Stimulated activated CD8-positive, alpha-beta memory T cell treated with anti-CD3 and anti-CD28 coated beads, Interleukin-15, amount 100 ng/mL, for 4 hours (primary cell): ENCODE results near the gene RELN.

ENCODE experiments used
- DNase-seq, 2 donors: peaks; one replicate each; pipeline ENCODE4 v3.0.0-alpha.2; 2020; ENCODE audit warnings: low read depth in 2 of 2

The RELN gene

DNA sequence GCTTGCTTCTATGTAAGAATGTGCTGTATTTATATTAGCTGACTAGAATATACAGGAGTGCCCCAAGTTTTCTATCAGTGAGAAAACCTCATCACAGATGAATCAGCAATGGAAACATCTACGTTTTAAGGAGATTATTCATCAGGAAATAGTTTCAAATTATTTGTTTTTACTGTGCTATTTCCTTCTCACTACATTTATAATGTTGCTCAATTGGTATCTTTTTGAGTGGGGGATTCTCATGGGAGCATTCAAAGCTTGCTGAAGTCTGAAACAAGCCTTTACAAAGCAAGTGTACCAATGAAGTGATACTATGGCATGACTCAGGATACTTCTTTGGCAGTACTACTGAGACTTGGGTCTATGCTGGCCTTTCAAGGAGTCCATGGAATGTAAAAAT is 352.4 kb downstream of the RELN start:
- DNase-seq = no peak

DNA sequence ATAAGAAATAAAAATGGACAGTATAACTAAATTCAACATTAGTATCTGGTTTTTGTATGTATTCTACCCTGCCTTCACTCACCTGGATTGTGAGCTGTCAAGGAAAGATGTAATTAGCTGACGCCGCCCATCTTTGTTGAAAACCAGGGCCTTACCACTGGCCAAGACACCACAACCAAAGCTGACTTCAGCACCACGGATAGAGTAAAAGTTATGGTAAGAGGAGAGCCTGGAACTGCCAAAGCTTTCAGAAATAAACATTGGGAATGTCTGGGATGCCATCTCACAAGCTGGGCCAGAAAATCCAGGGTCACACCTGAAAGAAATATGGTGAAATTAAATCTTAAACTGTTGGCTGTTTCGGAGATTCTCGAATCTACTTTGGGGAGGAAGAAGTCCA is 353.3 kb downstream of the RELN start:
- no peak for DNase-seq

DNA sequence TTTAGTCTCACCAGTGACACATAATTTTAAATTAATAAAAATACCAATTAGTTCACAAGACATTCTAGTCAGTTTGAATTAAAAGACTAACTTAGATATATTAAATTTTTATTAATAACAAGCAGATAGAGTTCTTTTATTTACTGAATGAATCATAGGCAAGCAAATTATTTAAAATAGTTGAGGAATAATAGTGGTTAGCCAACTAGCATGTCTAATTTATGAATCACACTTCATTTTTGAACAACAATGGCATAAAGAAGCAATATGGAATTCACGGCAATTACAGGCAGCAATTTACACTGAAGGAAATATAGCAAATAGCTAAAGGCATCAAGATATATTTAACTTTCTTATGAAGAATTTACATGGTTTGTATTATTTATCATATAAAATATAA is 356.5 kb downstream of the RELN start:
- DNase-seq = no peak

DNA sequence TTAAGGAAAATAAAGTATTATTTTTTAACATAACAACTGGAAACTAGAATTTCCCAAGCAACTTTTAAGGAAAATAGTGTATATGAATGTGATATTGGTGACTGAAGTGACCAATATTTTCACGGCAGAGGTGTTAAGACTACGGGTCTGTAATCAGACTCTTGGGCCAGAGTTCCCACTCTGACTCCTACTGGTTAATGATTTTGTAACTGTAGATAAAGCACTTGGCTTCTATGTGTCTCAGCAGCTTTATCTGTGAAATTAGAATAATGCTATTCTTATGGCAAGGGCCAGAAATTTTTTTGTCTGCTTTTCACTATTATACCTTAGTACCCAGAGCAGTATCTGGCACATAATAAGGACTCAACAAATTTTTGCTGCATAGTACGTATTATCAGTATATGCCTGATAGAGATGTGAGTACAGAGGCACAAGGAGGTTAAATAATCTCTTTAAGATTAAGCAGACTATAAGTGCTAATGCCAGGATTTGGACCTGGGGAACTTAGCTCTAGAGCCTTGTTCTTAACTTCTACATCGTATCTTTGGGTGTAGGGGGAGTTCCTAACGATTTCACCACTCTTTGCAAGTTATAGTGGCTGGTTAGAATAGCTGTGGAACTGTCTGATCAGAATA is 357.3 kb downstream of the RELN start:
- DNase-seq = no peak

DNA sequence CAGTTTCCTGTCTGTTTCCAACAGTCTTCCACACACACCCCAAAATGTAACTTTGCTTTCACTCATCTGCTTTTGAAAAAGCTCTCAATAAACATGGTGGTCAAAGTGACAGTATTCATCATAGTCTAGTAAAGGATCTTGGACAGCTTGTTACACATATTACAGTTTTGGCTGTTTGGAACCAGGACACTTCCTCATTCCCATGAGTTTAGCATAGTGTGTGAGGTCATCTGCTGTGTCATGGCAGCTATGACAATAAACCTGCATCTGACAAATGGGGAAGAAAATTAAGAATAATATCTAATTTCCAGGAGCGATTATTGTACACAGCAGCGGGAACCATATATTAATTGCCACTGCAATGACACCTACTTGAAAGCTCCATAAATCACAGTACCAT is 359.1 kb downstream of the RELN start:
- no peak for DNase-seq

DNA sequence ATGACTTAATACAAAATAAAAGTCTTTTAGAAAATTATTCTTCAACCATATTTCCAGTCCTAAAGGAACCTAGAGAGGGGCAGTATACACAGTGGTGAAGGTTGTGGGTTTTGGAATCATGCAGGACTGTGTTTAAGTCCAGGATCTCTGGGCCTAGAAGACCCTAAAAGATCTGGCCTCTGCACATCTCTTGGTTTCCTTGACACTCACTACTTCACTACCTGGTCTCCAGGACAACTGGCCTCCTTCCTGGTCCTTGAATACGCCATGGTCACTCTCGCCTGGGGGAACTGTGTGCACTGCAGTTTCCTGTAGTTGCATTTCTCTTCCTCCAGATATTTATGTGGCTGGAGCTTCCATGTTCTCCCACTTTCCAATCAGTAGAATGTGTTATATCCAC is 360.7 kb downstream of the RELN start:
- DNase-seq = no peak

DNA sequence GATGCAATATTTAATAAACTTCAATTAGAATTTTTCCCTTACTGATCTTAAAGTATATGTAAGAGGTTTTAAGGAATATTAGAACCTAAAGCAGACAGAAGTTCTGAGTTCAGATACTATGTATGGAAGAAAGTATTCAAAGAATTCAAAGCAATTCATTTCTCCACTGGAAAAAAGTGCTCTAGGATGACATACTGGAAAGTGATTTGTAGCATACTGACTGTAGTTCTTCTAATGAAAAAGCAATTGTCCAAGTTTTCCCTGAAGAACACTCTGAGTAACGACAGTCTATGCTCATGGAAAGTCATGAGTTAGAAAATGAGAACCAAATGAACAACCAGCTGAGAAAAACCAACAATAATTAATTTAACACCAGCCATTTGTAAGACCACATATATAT is 362.7 kb downstream of the RELN start:
- DNase-seq = no peak

DNA sequence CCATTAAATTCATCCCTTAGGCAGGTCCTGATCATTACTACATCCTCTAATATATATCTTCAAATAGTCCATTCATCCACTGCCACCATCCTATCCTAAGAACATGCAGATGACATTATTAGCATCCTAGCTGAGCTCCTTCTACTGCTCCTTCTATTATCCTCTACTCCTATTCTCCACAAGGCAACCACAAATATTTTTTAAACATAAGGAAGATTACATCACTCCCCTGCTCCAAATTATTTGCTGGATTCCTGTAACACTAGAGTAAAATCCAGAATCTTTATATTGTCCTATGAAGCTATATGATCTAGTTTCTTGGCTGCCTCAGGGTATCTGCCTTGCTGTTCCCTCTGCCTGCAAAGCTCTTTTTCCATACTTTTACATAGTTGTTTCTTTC is 367.2 kb downstream of the RELN start:
- no peak for DNase-seq

DNA sequence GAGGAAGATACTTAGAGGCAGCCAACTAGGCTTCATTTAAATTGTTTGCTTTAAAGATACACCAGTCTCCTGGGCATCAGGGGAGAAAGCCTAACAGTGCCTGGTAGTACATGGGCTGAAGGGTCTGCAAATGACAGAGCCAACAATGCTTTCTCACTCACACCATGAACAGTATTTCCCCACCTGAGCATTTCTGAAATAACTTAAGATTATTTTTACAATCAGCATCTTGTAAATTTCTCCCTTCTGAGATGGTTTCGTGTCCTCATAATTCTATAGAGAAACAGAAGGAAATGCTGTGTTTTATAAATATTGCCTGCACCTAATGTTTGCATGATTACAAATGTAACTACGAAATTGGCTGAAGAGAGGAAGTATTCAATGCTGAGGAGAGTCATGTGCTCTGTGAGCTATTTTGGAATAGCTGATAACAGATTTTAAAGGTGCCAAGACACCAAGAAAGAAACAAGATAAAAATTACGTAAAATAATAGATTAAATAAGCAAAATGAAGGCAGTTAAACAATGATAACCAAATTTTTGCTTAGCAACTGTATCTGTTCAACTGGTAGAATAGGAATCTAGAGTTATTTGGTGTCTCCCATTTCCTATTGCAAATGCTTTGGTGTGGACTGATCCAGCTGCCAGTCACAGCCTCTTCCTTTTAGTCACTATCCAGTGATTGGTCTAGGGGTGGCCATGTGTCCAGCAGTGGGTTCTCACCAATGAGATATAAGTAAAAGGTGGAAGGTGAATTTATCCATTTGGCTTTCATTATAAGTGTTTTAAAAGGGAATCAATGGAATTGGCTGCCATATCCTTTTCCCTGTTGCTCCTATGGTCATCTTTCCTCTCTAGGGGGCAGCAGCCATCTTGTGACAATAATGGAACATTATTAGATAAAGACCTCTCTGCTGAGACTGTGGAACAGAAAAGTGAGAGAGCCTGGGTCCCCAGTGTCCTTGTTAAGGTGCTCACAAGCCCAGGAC is 375.5 kb downstream of the RELN start:
- DNase-seq = no peak

DNA sequence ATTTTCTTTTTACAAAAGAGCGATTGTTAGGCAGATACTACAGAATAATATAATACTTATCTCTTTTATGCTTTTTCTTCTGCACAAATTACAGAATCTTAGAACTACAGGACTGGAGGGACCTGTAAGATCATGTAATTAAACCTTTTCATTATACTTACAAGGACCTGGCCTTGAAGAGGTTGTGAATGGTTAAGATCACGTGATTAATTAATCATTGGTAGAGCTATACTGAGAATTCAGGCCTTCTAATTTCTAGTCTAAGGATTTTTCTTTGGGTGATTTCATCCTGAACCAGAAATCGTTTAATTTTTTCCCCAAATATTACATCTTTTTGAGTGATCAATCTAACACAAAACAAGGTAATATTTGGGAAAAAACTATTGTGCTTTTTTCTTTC is 379.7 kb downstream of the RELN start:
- no peak for DNase-seq

DNA sequence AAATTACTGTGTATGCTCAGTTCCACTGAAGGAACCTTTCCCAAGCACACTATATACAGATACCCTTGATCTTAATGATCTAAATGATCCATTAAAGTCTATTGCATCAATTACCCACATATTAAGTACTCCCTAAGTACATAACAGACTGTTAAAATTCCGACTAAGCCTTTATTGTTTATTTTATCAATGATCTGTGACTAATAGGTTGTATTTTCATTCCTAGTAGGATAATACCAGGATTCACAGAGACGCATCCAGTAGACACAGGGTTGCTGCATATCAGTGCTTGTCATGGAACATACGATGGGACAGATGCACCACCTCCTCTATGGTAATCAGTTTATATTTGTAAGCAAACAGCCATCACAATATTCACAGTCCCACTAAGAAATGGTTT is 383.8 kb downstream of the RELN start:
- no peak for DNase-seq

DNA sequence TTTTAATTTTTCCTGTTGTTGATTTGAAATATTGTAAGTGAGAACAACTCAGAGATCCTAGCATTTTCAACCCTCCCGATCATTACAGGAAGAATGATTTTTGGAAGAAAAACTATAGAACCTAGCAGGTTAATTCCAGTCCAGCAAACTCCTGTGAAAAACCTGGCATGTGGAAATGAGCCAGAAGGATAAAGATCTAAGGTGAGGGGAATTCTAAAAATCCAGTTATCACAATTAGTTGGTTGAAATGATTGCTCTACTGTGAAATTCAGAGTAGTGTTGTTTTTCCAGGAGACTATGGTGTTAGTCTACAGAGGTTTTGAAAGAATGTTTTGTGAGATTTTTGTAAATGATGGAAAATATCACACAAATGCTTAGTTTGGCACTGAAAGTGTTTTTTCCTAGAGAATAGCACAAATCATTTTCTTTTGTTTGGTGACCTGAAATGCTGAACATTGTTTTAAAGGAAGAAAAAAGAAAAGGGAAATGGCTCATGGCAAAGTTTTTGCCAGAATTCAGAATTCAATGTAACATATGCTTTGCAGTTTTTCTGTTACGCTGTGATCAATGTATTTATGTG is 391.0 kb downstream of the RELN start:
- no peak for DNase-seq

DNA sequence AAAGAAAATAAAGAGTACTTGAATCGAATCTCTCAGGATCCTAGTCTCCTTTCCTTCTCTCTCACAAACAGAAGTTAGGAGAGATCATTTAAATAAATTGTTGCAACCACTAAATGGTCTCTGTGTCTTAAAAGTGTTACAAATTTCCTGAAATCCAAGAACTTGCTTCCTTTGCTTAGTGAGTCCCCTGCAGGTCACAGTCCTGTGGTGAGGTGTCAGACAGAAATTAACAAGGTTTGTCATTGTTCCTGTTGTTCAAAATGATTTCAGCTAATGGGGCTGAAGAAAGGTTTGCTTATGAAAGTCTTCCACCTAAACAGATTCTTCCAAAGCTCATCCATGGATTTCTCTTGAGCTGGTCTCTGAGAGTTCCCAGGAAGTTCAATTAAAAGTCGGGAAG is 391.9 kb downstream of the RELN start:
- no peak for DNase-seq

DNA sequence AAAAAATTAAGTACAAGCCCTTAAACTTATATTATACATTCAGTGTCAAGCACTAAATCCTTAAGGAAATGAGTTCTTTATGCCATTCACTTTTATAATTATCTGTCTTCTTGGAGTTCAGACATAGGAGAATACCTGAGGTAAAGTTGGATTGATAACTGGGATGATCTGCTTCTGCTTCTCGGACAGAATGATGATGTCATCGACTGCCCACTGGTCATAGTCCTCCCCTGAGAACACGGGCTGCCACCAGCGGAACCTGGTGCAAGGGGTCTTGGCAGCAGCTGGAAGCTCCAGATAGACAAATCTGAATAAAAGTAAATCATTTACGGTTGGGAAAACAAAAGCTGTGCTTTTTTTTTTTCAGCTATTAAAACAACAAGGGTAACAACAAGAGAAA is 395.3 kb downstream of the RELN start:
- no peak for DNase-seq

DNA sequence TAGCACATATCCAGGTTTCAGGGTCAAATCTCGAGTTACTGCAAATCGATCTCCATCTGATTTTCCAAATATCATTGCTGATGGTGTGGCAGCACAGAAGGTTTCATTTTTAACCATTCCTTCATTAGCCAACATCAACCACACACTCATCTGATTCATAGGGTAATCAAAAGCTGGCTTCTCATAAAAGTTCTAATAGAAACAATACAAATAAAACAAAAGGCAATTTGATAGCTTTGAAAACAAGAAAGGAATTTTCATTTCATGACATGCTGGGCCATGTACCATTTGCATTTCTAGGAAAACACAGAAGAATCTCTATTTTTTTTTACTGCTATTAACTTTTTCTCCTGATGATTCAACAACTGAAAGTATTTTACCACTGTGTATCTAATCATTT is 395.8 kb downstream of the RELN start:
- DNase-seq = no peak

DNA sequence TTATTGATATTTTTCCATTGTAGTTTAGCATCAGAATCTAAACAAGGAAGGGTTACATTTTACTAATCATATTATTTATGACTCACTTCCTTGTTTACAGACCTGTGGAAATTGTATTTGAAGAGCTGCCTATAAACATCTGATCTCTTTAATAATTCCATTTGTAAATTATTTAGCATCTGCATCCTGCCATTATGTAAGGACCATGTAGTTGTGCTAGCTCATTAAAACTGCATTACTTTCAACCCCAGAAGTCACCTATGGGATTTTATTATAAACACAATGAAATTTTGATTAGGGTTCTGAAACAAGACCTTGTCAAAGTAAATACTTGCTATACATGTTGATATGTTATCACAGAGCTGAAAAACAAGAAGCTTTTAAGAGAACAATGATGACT is 396.6 kb downstream of the RELN start:
- no peak for DNase-seq

DNA sequence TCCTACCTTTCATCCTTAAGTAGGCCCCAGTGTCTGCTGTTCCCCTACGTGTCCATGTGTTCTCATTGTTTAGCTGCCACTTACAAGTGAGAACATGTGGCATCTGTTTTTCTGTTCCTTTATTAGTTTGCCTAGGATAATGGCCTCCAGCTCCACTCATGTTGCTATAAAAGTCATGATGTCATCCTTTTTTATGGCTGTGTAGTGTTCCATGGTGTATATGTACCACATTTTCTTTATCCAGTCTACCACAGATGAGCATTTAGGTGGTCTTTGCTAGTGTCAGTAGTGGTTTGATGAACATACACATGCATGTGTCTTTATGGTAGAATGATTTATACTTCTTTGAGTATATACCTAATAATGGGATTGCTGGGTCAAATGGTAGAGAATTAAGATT is 397.3 kb downstream of the RELN start:
- DNase-seq = no peak

DNA sequence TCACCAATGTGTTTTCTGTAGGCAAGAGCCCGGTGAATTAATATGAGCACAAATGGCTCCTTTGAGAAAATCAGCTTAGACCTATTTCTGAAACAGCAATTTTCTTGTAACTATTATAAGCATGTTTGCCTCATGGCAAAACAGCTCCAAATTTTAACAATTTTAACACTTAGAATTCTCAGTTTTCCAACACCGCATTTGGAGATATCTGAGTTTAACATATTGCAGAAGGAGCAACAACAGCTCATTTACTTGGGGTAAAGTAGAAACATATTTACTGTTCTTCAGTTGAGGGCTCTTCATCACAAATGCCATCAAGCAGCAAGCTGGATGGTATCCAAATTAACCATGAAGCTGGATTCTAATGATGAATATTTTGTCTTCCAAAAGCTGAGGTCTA is 409.4 kb downstream of the RELN start:
- no peak for DNase-seq

DNA sequence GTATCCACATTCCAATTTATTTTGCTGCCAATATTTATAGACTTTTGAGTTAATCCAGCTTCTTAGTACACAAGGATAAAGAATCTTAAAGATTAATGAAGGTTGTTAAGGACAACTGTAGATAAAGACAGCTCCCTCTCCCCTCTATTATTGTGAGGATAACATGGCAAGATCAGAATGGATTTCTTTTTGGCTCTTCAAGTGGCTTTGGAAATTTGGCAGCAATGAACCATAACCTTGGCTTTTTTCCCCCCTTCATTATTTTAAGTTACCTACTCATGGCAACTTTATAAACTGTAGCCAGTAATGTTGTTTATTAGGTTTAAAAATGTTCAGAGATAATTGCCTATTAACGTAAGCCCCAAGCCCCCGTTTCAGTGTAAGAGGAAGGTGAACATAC is 412.4 kb downstream of the RELN start:
- no peak for DNase-seq

DNA sequence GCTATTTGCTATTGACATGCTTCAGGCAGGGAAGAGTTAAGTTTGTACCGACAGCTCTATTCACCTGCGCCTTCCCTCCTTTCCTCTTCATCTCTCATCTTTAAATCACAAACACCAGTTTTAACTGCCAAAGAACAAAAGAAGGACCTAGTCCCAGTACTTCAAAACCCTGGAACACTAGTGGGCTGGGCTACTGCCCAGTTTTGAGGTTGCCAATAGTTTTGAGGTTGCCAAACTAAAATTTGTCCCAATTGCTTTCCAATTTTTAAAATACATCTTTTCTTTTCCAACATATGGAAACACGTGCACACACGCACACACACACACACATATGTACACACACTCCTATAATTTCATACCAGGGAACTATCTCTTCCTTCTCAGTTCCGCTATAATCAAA is 412.8 kb downstream of the RELN start:
- no peak for DNase-seq

DNA sequence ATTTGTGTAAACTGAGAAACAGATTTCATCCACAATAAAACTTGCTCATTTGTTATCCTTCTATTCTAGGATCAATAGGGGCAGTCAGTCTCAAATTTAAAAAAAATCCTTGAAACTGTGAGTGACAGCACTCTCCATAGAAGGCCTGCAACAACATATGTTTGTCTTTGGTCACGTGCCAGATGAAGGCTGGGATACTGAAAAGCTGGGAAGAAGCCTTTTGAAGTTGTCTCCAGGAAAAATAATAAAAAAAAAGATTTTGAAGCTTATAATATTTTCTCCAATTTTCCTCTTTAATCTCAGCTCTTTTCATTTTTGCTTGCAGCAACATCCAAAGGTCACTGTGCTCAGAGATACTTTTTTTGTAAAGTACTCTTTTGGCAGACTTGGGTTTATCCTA is 414.9 kb downstream of the RELN start:
- DNase-seq = no peak

DNA sequence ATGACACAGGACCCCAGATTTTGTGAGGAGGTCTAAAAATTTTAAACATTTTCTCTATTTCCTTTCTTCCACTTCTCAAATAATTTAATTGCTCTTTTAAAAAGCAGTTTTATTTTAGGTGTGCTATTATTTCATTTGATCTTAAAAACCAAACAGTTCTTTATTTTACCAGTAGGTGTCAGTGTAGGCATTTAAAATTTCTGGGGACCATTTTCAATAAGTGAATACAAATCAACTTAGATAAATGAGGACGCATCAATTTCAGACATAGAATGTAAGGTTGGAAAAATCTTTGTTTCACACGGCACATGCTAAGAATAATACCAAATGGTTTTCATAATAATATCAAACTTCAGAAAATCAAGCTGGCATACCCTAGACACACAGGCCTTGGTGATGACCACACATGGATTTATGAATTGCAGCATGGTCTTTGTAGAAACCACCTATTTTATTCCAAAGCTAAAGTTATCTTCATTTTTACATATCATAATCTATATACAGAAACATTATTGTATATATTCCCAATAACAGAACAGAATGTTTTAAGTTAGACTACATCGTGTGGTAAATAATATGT is 415.9 kb downstream of the RELN start:
- no peak for DNase-seq

DNA sequence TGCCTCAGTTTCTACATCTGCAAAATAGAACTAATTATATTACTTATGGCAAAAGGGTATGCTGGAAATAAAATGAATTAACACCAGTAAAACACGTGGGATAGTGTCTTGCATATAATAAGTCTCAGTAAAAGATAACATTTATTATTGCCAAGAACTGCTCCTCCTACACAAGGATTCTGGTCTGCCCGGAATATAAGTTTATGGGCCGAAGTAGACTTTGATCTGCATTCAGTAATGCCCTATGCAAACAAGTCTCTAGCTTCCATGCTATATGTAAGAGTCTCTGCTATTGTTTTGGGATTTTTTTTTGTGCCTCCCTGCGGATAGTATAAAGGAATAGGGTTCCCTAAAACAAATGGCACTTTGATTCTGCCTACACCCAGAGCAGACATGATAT is 417.9 kb downstream of the RELN start:
- no peak for DNase-seq
